Activated T-helper 9 cell treated with anti-CD3 and anti-CD28 coated beads, Interleukin-2, amount 50 U/mL, for 16 hours (primary cell): Measurements from ENCODE around the gene IFITM1.
"Not testable (repeated sequence)": the region's sequence is repeated elsewhere in the genome, so short reads cannot be mapped to it uniquely, and the experiment has no call there.

ENCODE experiments used
- DNase-seq: peaks from one replicate; pipeline ENCODE4 v3.0.0-alpha.2; 2020; ENCODE audit warnings: low read depth

The IFITM1 gene

DNA sequence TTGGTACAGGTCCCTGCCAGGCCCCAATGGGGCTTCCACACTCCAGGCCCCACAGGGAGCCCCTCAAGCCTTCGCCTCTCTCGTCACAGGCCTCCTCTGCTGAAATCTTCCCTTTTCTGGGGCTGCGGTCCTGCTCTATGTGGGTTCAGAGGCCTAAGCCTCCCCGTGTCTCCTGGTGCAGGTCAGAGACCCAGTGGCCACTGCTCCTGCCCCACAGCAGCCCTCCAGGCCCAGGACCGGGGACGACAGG lies 12.7 kb downstream of the IFITM1 start:
- DNase-seq: no peak

GRCh38 chr11:326842-327580 lies 13.2 kb downstream of the IFITM1 start:
- no peak for DNase-seq

GRCh38 chr11:327581-327923 lies 13.7 kb downstream of the IFITM1 start:
- no peak for DNase-seq

- no peak for DNase-seq
Measured at GRCh38 chr11:328012-328411, 14.2 kb downstream of the IFITM1 start.

GRCh38 chr11:328516-329100 lies 14.8 kb downstream of the IFITM1 start:
- not testable (repeated sequence) for DNase-seq

- no peak for DNase-seq
Measured at GRCh38 chr11:329886-330253, 16.0 kb downstream of the IFITM1 start.

DNA sequence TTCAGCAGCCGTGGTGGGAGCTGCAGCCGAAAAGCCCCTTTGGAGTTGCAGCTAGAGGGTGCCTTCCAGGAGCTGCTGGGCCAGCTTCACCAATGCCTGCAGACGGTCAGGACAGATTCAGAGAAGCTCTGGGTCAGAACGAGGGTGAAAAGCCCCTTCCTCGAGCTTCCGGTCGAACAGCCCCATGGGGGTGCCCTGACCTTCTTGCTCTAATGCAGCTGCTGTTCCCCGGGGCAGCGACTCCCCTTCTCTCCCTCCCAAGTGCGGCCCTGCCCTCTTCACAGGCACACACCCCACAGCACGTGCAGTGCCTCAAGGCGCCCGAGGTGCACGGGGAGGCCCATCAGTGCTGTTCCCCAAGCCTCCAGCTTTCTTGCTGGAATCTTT lies 16.5 kb downstream of the IFITM1 start:
- DNase-seq: no peak

DNA sequence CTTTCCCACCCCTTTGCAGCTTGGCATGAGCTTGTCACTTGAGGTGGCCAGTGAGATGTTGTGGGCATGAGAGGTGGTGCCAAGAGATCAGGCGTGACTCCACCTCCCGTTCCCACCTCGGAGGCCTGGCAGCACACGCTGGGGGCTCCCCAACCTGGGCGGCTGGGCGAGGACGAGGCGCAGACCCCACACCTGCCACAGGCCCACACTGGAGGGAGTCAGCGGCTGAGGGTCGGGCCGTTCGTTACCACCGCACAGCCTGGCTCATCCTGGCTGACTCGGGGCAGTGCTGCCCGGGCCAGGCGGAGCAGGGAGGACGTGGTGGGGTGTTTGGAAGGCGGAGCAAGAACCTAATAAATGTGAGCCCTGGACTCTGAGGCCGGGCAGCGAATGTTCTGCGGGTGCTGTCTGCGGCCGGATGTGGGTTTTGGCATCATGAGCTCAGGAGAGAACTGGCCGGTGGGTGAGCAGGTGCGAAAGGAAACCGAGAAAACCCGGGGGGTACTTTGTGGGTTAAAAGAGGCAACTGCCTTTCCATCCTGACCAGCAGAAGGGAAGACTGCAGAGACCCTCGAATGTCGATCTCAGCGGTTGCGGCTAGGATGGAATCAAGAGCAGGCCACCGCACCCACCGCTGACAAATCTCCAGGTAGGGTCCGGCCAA lies 17.0 kb downstream of the IFITM1 start:
- no peak for DNase-seq

DNA sequence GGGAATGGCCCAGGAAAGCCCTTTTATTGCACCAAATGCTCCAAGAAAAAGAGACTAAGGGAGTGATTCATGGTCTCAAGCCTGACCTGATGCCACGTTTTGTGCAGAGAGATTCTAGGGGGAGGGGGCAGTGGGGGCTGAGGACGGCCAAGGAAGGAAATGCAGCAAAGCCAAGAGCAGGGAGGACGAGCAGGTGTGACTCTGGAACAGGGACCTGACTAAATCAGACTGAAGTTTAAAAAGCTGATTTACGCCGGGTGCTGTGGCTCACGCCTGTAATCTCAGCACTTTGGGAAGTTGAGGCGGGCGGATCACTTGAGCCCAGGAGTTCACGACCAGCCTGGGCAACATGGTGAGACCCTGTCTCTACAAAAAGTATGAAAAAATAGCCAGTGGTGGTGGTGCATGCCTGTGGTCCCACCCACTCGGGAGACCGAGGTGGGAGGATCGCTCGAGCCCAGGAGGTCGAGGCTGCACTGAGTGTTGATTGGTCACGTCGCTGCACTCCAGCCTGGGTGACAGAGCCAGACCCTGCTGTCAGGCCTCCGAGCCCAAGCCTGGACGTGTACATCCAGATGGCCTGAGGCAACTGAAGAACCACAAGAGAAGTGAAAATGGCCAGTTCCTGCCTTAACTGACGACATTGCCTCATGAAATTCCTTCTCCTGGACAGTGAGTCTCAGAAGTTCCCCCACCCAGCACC lies 17.7 kb downstream of the IFITM1 start:
- DNase-seq: no peak

DNA sequence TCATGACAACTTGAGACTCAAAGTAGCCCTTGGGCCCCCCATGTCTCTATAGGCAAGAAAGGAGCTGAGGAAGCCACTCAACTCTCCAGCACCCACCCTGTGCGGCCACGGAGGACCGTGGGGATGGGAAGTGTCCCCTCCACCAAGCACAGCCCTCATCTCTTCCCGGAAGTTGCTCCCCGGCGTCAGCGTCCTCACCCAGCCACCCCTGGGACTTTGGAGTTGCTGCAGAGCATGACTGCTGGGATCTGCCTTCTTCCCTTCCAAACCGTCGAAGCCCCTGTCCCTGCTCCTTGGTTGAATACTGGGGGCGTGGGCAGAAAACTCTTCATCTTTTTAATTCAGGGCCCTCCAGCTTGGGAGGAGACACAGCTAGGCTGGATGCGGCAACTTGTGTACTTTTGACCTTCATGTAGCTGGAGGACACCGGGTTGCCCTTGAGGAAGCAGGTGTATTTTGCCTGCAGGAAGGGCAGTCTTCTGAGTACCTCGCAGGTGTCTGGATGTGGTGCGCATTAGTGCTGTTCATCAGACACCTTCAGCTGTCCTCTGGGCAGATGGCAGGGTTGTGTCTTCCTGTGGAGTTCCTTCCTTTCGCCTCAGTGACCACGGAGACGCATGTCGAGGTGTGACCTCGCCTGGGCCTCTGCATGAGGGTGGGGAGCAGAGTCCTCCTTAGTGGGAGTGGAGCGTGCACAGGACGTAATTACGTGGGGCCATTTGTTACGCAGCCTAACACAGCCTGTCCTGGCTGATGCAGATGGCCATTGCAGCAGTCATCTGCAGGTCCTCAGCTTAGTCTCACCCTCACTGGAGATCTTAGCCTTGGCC lies 19.0 kb downstream of the IFITM1 start:
- no peak for DNase-seq

- DNase-seq: not testable (repeated sequence)
Measured at GRCh38 chr11:333616-334263, 19.9 kb downstream of the IFITM1 start.

DNA sequence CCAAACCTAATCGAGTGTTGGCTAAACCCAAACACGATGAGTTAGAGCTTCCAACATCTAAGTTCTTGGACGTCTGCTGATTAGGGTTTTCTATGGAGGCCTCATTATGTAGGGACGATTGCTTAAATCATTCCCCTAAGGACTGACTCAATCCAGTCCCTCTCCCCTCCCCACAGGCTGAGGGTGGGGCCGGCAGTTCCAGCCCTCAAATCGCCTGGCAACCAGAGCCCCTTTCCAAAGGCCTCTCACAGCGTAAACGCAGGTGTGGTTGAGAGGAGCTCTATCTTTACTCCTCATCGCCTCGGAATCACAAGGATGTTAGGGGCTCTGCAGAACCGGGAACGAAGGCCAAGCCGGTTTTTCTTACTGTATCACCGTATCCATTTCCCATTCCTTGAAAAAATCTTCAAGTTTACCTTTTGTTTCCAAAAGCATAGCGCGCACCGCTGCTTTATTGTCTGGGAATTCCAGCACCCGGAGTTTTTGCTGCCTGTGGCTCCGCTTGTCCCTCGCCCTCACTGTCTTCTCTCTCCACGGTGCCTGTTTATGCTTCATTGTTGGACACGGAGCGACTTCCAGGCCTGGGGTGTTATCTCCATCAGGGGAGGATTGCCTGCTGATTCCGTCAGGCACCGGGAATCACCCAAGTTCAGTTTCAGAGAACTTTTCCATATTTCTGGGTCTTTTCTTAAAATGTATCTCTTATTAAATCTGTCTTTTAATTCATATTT lies 20.6 kb downstream of the IFITM1 start:
- DNase-seq: no peak

DNA sequence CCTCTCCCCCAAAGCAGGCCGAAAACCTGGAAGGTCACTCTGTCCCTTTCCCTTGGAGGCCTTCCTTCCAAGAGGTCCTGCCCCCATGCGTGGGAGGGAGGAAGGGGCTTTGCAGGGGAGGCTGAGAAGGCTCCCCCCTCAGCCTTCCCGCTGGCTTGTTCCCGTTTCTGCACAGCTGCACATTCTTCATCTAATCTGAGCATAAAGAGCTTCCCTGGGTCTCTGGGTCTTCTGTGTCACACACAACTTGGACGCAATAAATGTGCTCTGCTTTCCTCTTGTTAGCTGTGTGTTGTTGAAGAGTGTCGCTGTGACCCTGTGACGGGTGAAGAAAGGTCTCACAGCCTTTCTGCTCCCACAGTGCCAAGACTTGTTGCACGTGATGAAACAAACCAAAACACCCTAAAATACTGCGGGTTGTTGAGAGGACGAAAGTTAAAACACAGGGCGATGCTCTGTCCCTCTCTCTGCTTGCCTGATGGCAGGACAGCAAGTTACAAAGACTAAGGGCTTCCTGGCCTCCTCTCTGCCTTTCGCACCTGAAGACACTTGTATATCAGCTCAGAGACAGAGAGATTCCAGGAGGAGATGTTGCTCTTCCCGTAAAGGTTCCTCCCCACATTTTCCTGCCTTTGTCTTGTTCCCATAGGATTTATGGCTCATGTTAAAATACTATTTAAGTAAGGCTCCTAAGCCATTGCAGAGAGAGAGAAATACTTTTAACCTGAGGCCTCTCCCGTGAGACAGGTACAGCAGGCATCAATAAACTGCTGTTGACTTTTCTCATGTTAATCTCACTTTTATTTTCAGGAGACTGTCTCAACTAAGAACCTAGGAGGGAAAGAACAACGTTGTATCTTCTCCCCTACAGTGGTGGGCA lies 22.2 kb downstream of the IFITM1 start:
- DNase-seq: no peak

- DNase-seq: no peak
Measured at GRCh38 chr11:336659-337198, 22.9 kb downstream of the IFITM1 start.

DNA sequence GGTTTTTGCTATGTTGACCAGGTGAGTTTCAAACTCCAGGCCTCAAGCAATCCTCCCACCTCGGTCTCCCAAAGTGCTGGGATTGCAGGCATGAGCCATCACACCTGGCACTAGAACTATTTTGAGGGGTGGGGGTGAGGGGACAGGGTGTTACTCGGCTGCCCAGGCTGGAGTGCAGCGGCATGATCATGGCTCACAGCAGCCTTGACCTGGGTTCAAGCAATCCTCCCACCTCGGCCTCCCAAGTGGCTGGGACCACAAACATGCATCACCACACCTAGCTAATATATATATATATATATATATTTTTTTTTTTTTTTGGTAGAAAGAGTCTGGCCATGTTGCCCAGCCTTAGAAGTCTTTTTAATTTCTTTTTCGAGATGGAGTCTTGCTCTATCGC lies 23.9 kb downstream of the IFITM1 start:
- DNase-seq: no peak

DNA sequence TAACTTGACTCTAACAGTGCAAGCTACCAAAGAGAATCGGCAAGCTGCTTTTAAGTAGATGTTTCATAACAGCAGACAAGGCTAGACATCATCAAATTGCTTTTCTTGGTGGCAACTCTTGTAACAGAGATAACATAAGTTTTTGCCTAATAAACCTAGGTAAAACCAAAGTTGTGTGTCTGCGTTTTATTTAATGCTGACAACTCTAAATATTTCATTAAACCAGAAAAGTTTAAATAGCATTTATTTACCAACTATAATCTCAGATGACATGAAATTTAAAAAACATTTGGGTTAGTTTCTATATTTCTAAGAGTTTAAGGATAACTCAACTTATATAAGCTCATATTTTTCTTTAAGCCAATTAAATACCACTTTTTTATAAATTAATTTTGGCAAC lies 26.1 kb downstream of the IFITM1 start:
- DNase-seq: no peak

- DNase-seq: no peak
Measured at GRCh38 chr11:340539-341512, 27.0 kb downstream of the IFITM1 start.

- DNase-seq: no peak
Measured at GRCh38 chr11:342328-342727, 28.5 kb downstream of the IFITM1 start.
